ENCODE measurements around the gene RAB31. TPM values are rescaled to one million over a fixed set of nuclear protein-coding genes. Genes with fewer than 3 reads are reported as not detected.

RAB31 gene
- total RNA-seq, 4 donors from 2014 or later: 12.2 to 22.0 (median 15.6) TPM

DNA sequence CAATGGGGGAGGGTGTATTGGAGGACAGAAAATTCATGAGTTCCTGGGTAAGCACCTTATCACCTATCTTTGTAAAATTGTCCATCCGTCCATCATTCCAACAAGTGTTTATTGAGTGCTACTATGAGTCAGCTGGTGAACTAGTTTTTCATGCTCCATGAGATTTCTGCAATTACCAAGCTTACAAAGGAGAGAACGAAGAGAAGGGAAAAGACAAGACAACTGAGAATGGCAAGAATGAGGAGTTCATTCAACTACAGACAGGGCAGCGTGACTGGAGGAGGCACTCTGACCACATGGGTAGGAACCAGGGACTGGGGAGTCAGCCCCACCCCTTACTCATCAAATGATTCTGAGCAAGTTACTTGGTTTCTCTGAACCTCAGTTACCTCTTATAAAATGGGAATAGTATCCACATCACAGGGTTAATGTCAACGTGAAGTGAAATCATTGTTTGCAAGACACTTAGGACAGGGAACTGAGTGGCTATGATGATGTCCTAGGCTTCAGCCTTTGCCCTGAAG lies 159.0 kb downstream of the RAB31 start:
- H3K4me3 ChIP-seq (ENCODE audit: low read depth, poor library complexity, severe bottlenecking): no peak overlapping the region
- 78 to 90% methylated on average over 4 of the region's 4 CpGs for WGBS, 2 donors
- intact Hi-C loops (cut with DNase I; ENCODE audit: low total_unique reads): no loop called here
- TF ChIP-seq, protein P1, sequence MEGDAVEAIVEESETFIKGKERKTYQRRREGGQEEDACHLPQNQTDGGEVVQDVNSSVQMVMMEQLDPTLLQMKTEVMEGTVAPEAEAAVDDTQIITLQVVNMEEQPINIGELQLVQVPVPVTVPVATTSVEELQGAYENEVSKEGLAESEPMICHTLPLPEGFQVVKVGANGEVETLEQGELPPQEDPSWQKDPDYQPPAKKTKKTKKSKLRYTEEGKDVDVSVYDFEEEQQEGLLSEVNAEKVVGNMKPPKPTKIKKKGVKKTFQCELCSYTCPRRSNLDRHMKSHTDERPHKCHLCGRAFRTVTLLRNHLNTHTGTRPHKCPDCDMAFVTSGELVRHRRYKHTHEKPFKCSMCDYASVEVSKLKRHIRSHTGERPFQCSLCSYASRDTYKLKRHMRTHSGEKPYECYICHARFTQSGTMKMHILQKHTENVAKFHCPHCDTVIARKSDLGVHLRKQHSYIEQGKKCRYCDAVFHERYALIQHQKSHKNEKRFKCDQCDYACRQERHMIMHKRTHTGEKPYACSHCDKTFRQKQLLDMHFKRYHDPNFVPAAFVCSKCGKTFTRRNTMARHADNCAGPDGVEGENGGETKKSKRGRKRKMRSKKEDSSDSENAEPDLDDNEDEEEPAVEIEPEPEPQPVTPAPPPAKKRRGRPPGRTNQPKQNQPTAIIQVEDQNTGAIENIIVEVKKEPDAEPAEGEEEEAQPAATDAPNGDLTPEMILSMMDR (IDR thresholded peaks at IDR 0.05): no peak
- TF ChIP-seq POLR2A (IDR thresholded peaks at IDR 0.05): no peak
- no peak for DNase-seq (ENCODE audit: low spot score in 2 of 2)

DNA sequence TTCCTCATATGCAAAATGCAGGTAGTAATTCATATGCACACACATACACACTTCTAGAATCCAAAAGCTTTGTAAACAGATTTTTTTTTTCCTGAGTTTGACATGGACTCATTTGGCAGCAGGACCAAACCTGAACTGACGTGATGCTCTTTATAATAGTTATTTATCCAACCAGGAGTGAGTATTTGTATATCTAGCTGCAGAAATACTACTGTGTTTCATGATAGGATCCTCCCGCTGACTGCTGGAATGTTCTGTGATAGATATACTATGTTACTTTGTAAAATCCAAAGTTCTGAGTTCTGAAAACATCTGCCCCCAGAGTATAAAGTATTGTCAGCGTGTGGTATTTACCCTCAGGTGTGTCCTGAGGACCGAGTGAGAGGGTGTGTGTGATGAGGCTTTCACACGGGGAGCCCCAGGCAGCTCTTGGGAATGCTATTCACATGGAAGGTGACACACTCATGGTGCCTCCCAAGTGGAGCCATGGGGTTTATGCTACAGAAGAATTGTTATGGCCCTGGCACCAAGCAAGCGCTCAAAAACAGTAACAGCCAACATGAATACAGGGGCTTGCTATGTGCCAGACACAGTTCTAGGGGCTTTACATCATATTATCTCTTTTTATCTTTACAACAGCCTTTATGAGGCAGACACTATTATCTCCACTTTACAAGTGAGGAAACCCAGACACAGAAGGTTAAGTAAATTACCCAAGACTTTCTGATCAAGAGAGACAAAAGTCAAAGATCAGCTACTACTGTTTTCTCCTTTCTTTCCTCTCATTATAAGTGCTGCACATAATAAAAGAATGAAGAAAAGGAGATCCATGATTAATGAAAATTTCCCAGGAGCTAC lies 161.0 kb downstream of the RAB31 start:
- intact Hi-C loops (cut with DNase I; ENCODE audit: low total_unique reads): no loop called here
- TF ChIP-seq POLR2A (IDR thresholded peaks at IDR 0.05): no peak
- TF ChIP-seq, protein P1 (IDR thresholded peaks at IDR 0.05): no peak
- no peak for DNase-seq (ENCODE audit: low spot score in 2 of 2)
- 60% methylated on average over 6 of the region's 6 CpGs for WGBS, 2 donors
- H3K4me3 ChIP-seq (ENCODE audit: low read depth, poor library complexity, severe bottlenecking): no peak overlapping the region

DNA sequence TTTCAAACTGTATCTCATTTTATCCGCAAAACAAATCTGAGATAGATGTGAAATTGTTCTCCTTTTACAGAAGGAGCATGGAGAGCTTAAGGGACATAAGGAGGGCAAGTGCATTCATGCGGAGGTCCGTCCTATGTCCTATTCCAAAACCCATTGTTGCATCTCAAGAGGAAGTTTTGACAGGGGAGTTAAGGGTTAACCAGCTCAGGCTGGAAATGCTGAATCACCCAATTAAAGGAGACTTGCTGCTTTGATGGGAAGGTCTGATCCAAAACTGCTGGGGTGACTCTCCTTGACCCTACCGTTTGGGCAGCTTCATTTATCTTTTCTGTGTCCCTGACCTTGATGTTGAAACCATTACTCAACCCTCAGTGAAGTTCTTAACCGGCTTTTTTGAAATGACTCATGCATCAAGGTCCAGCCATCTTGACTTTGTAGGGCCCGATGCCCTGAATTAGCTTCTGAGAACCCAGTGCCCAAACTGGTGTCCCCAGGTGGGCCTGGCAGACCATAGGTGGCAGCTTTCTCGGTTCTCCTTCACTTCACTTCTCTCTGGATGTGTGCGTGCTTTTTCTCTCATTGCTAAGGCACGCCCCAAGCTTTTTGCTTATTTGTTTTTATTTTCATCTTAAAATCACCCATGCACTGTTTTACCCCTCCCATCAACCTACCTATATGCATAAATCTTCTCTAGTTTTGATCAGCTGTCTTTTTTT lies 161.8 kb downstream of the RAB31 start:
- no peak for DNase-seq (ENCODE audit: low spot score in 2 of 2)
- WGBS, 2 donors: 56 to 61% methylated on average over 9 of the region's 9 CpGs
- intact Hi-C loops (cut with DNase I; ENCODE audit: low total_unique reads): no loop called here
- no peak overlapping the region for H3K4me3 ChIP-seq (ENCODE audit: low read depth, poor library complexity, severe bottlenecking)
- TF ChIP-seq, protein P1 (IDR thresholded peaks at IDR 0.05): no peak
- no peak for TF ChIP-seq POLR2A (IDR thresholded peaks at IDR 0.05)

DNA sequence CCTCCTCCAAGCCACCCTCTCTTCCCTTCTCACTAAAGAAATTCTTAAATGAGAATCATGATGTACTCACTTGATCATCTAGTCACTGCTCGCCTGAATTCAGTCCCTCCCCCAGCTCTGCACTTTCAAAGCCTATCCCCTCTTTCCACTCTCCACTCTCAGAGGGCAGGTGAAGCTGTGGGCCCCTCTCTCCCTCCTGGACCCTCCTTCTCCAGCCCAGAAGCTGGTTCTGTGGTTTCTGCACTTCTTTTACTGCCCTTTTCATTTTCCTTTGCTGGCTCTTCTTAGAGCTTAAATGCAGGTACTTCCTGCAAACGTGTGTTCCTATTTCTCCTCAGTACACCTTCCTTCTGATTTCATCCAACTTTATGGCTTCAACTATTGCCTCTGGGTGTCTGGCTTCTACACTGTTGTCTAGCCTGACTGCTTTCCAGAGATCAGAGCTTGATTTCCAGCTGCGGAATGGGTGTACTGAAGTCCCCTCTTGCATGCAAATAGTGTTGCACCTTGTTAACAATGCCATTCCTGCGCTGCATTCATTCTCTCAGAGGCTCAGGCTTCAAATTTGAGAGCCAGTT lies 162.4 kb downstream of the RAB31 start:
- DNase-seq (ENCODE audit: low spot score in 2 of 2): no peak
- TF ChIP-seq POLR2A (IDR thresholded peaks at IDR 0.05): no peak
- TF ChIP-seq, protein P1 (IDR thresholded peaks at IDR 0.05): no peak
- intact Hi-C loops (cut with DNase I; ENCODE audit: low total_unique reads): no loop called here
- H3K4me3 ChIP-seq (ENCODE audit: low read depth, poor library complexity, severe bottlenecking): no peak overlapping the region
- WGBS, 2 donors: 53 to 56% methylated on average over 4 of the region's 4 CpGs

DNA sequence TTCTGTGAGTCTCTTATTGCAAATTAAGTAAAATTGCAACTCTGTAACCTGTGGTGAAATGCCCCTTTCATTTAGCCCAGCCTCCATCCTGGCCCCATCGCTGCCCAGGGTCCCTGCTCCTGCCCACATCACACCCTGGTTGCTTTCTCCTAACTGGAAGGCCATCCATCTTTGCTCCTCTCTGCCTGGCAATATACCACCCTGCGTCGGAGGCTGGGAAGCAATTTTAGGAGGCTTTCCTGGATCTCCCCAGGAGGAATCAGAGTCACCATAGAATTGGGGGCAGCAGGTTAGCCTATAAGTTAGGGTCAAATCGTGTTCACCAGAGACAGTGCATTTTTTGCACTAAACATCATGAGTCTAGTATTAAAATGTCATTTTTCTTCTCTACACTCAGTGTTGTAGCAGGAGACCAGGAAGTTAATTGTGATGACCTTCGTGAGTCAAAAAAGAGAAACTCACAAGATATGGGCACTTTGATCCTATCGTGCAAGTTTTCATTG lies 163.2 kb downstream of the RAB31 start:
- intact Hi-C loops (cut with DNase I; ENCODE audit: low total_unique reads): no loop called here

More for the DNA sequence above, 163.2 kb downstream of the RAB31 start:
- H3K4me3 ChIP-seq (ENCODE audit: low read depth, poor library complexity, severe bottlenecking): no peak overlapping the region
- no peak for TF ChIP-seq POLR2A (IDR thresholded peaks at IDR 0.05)
- TF ChIP-seq, protein P1 (IDR thresholded peaks at IDR 0.05): no peak
- no peak for DNase-seq (ENCODE audit: low spot score in 2 of 2)
- 83 to 86% methylated on average over 6 of the region's 6 CpGs for WGBS, 2 donors

Data from lower leg skin (tissue), 4 donors.